ES-I3 (cell line): ENCODE measurements around the gene GPR101.

Source experiments
- H3K36me3 ChIP-seq: 2 replicates; pipeline ENCODE4 v1.6.1; 2013; ENCODE audit warnings: mild to moderate bottlenecking, low read length, control low read depth, moderate library complexity; ENCODE audit not compliant: insufficient read depth
- H3K4me1 ChIP-seq: 2 replicates; pipeline ENCODE4 v1.6.1; 2013; ENCODE audit warnings: mild to moderate bottlenecking, control low read depth, low read length; ENCODE audit not compliant: insufficient read depth
- H3K9ac ChIP-seq: 2 replicates; pipeline ENCODE4 v1.6.1; 2013; ENCODE audit warnings: low read depth, mild to moderate bottlenecking, low read length, moderate library complexity
- H3K9me3 ChIP-seq: 2 replicates; pipeline ENCODE4 v1.6.1; 2013; ENCODE audit warnings: mild to moderate bottlenecking, low read length, moderate library complexity; ENCODE audit not compliant: control insufficient read depth, insufficient read depth

Gene GPR101

GRCh38 chrX:137033774-137034507, at the start of gene GPR101:
TSS of gene GPR101 (minus strand) at chrX:137033995. CDS start at chrX:137031674, 2,321 bp downstream.
- H3K4me1 ChIP-seq = no peaks in the 10 kb centered on the region
- H3K36me3 ChIP-seq = no peaks in the 10 kb centered on the region
- H3K9ac ChIP-seq = peak within 1 kb of the TSS; percentile 25; the same call in 1 of the 2 replicates
- H3K9me3 ChIP-seq = no peaks in the 10 kb centered on the region

GRCh38 chrX:137081239-137081638, 47.4 kb upstream of the GPR101 start:
- H3K9me3 ChIP-seq = peaks cover 4% of the 10 kb centered on the region
- no peaks in the 10 kb centered on the region for H3K36me3 ChIP-seq
- H3K9ac ChIP-seq = no peak overlapping the region
- no peaks in the 10 kb centered on the region for H3K4me1 ChIP-seq

- Histone ChIP-seq H3K9ac (no peak overlapping the region), H3K36me3 (no peaks in the 10 kb centered on the region), H3K9me3 (no peaks in the 10 kb centered on the region), H3K4me1 (no peaks in the 10 kb centered on the region)
Observed at GRCh38 chrX:137072396-137072795, 38.6 kb upstream of the GPR101 start.

GRCh38 chrX:137071596-137071995, 37.8 kb upstream of the GPR101 start:
- H3K36me3 ChIP-seq = no peaks in the 10 kb centered on the region
- no peaks in the 10 kb centered on the region for H3K9me3 ChIP-seq

GRCh38 chrX:137067147-137067546, 33.4 kb upstream of the GPR101 start:
- H3K36me3 ChIP-seq = no peaks in the 10 kb centered on the region
- H3K9ac ChIP-seq = no peak overlapping the region
- H3K4me1 ChIP-seq = peaks cover 7% of the 10 kb centered on the region; the same call in 1 of the 2 replicates
- H3K9me3 ChIP-seq = no peaks in the 10 kb centered on the region

More at GRCh38 chrX:137071596-137071995, 37.8 kb upstream of the GPR101 start:
- Histone ChIP-seq H3K4me1 (no peaks in the 10 kb centered on the region), H3K9ac (no peak overlapping the region)

- H3K9me3 ChIP-seq = no peaks in the 10 kb centered on the region
- H3K36me3 ChIP-seq = no peaks in the 10 kb centered on the region
- H3K9ac ChIP-seq = no peak overlapping the region
- H3K4me1 ChIP-seq = peaks cover 7% of the 10 kb centered on the region; the same call in 1 of the 2 replicates
Observed at GRCh38 chrX:137062915-137063617, 29.3 kb upstream of the GPR101 start.

GRCh38 chrX:137058339-137059127, 24.7 kb upstream of the GPR101 start:
- H3K9me3 ChIP-seq = no peaks in the 10 kb centered on the region
- H3K9ac ChIP-seq = no peak overlapping the region
- H3K4me1 ChIP-seq = peaks cover 7% of the 10 kb centered on the region; the same call in 1 of the 2 replicates
- no peaks in the 10 kb centered on the region for H3K36me3 ChIP-seq

- no peaks in the 10 kb centered on the region for H3K9me3 ChIP-seq
- H3K9ac ChIP-seq = peak overlapping the region; percentile 56; the same call in 1 of the 2 replicates
Observed at GRCh38 chrX:137052643-137053235, 18.9 kb upstream of the GPR101 start.

GRCh38 chrX:137051978-137052642, 18.3 kb upstream of the GPR101 start:
- no peaks in the 10 kb centered on the region for H3K9me3 ChIP-seq
- no peaks in the 10 kb centered on the region for H3K36me3 ChIP-seq
- no peaks in the 10 kb centered on the region for H3K4me1 ChIP-seq
- peak overlapping the region; percentile 70; the same call in 1 of the 2 replicates for H3K9ac ChIP-seq

More at GRCh38 chrX:137052643-137053235, 18.9 kb upstream of the GPR101 start:
- no peaks in the 10 kb centered on the region for H3K36me3 ChIP-seq
- H3K4me1 ChIP-seq = no peaks in the 10 kb centered on the region

- Histone ChIP-seq H3K9me3 (no peaks in the 10 kb centered on the region), H3K36me3 (no peaks in the 10 kb centered on the region), H3K9ac (no peak overlapping the region), H3K4me1 (no peaks in the 10 kb centered on the region)
Observed at GRCh38 chrX:137044893-137045292, 11.1 kb upstream of the GPR101 start.

GRCh38 chrX:137043736-137044135, 9.9 kb upstream of the GPR101 start:
- H3K36me3 ChIP-seq = no peaks in the 10 kb centered on the region
- H3K4me1 ChIP-seq = no peaks in the 10 kb centered on the region
- H3K9ac ChIP-seq = no peak overlapping the region
- H3K9me3 ChIP-seq = no peaks in the 10 kb centered on the region

- Histone ChIP-seq H3K36me3 (no peaks in the 10 kb centered on the region), H3K4me1 (no peaks in the 10 kb centered on the region), H3K9ac (no peak overlapping the region), H3K9me3 (no peaks in the 10 kb centered on the region)
Observed at GRCh38 chrX:137041329-137041728, 7.5 kb upstream of the GPR101 start.

- H3K9ac ChIP-seq = no peak overlapping the region
- no peaks in the 10 kb centered on the region for H3K36me3 ChIP-seq
- H3K9me3 ChIP-seq = no peaks in the 10 kb centered on the region
- no peaks in the 10 kb centered on the region for H3K4me1 ChIP-seq
Observed at GRCh38 chrX:137040113-137040794, 6.5 kb upstream of the GPR101 start.
